ENCODE results near the gene CADM4.
"Not testable (repeated sequence)": the region's sequence is repeated elsewhere in the genome, so short reads cannot be mapped to it uniquely, and the experiment has no call there.

The CADM4 gene

DNA sequence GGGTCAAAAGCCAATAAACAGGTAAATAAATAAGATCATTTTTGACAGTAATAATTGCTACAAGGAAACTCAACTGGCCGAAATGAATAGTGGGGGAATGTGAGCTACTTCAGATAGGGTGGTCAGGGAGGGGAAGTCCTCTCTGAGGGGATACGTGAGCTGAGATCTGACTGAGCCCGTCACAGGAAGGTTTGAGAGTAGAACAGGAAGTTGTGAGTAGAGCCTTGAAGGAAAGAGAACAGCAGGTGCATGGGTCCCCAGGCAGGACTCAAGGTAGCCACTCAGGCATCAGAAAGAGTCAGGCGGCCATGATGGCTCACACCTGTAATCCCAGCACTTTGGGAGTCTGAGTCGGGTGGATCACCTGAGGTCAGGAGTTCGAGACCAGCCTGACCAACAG, 50.0 kb downstream of the CADM4 start:
- in situ Hi-C loops (cut with MboI; ENCODE audit: low sequenced_read_pairs) = no loop called here

DNA sequence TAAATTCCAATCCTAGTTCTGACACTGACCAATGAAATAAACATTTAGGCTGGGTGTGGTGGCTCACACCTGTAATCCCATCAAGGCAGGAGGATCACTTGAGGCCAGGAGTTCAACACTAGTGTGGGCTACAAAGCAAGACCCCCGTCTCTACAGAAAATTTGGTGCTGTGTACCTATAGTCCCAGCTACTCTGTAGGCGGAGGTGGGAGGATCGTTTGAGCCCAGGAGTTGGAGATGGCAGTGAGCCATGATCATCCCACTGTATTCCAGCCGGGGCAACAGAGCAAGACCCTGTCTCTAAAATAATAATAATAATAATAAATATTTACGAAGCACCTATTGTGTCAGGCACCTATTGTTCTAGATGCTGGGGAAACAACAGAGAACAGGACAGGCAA, 50.4 kb downstream of the CADM4 start:
- in situ Hi-C loops (cut with MboI; ENCODE audit: low sequenced_read_pairs) = no loop called here

DNA sequence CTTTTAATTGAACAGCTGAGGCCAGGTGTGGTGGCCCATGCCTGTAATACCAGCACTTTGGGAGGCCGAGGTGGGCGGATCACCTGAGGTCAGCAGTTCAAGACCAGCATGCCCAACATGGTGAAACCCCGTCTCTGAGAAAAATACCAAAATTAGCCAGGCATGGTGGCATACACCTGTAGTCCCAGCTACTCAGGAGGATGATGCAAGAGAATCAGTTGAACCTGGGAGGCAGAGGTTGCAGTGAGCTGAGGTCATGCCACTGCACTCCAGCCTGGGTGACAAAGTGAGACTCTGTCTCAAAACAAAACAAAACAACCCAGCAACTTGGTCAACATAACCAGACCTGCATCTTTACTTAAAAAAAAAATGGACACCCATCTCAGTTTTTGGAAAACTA, 52.6 kb downstream of the CADM4 start:
- in situ Hi-C loops (cut with MboI; ENCODE audit: low sequenced_read_pairs) = not testable (repeated sequence)

DNA sequence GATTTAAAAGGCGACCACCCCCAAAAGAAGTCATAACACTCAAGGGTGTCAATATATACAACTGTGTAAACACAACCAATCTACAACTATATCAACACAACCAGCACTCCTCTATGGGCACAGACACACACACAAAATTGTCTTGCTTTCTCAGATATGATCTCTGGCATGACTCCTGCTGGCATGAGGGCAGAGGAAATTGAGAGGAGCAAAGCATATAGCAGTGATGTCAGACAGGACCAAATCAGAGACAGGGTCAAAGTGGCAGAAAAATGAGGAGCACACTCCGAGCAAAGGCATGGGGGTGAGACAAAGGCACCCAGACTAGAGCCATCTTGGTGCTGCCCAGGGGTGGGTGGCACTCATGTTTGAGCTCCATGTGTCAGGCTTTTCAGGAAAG, 53.3 kb downstream of the CADM4 start:
- in situ Hi-C loops (cut with MboI; ENCODE audit: low sequenced_read_pairs) = no loop called here

DNA sequence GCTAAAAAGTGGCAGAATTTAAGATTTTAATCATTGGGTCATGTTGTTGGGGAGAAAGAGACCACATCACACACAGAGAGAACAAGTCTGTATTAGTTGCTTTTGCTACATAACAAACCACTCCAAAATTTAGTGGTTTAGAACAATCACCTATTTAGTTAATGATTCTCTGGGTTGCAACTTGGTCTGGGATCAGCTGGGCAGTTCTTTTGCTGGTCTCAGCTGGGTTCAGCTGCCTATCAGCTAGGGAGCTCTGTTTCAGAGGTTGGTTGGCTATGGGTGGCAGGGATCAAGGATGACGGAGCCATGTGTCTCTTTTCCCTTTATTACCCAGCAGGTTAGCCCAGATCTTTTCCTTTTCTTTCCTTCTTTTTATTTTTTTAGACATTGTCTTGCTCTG, 55.2 kb downstream of the CADM4 start:
- in situ Hi-C loops (cut with MboI; ENCODE audit: low sequenced_read_pairs) = no loop called here

DNA sequence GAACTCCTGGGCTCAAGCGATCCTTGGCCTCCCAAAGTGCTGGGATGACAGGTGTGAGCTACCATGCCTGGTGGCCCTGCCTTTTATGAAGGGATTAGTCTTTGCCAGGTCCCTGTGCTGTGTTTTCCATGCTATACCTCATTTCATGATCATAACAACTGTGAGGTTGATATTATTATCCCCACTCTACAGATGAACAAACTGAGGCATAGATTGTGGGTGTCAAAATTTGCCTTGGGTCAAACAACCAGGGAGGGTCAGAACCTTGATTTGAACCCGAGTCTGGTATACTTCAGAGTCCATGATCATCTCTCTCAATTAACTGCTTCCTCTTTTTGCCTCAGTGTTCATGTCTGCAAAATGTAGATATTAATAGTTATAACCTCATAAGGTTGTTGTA, 57.2 kb downstream of the CADM4 start:
- in situ Hi-C loops (cut with MboI; ENCODE audit: low sequenced_read_pairs) = no loop called here

DNA sequence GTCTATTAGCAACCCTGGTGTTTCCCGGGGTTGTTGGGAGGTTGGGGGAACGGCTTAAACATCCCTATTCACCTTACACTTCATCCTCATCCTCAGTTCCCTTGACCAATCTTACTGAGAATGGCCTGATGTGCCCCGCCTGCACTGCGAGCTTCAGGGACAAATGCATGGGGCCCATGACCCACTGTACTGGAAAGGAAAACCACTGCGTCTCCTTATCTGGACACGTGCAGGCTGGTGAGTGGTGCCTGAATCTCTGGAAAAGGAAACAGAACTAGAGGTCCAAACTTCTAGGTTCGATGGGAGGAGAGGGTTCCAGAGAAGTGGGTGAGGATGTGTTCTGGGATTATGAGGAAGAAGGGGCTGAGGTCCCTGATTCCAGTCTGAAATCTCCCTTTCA, 58.2 kb downstream of the CADM4 start:
- in situ Hi-C loops (cut with MboI; ENCODE audit: low sequenced_read_pairs) = no loop called here

DNA sequence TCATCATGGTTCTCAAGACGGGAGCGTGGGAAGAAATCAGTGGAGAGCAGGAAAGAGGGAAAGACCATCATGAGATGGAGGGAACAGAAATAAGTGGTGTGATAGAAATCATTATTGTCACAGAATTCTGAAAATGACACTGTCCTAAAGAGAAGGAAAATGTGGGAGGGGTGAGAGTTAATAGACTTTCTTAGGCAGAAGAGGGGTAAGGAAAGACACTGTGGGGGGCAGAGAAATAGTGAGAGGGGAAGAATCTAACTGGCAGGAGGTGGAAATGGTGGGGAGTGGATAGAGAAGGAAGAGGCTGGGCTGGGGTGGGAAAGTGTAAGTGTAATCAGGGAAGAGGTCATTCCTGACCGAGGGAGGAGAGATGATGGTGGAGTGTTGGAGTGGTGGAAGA, 60.9 kb downstream of the CADM4 start:
- in situ Hi-C loops (cut with MboI; ENCODE audit: low sequenced_read_pairs) = no loop called here

DNA sequence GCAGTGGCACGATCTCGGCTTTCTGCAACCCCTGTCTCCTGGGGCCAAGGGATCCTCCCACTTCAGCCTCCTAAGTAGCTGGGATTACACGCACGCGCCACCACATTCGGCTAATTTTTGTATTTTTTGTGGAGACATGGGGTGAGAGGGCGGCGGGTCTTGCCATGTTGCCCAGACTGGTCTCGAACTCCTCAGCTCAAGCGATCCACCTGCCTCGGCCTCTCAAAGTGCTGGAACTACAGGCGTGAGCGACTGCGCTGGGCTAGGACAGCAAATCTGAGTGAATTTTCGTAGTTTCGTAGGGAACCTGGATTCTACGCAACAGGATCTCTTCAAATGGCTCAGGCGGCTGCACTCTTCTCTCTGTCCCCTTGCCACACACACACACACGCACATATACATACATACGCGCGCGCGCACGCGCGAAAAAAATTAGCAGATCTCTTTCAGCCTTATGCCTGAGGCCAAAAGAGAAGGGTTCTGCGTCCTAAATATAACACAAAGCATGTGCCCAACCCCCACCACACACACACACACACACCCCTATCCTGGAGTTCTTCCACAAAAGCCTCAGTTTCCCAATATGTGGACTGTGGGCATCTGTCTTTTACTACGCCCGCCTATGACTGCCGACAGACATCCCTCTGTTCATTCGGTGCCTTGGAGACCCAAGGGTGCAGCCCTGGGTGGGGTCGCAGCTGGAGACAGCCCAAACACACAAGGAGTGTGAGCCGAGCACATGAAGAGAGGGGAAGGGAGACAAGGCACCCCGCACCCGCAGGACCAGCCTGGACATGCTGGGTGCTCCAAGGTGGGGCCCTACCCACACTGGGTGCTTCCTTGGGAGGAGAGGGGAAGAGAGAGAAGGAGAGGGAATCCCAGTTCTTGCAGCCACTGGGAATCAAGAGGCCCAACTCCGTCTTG, 63.4 kb downstream of the CADM4 start:
- in situ Hi-C loops (cut with MboI; ENCODE audit: low sequenced_read_pairs) = no loop called here

DNA sequence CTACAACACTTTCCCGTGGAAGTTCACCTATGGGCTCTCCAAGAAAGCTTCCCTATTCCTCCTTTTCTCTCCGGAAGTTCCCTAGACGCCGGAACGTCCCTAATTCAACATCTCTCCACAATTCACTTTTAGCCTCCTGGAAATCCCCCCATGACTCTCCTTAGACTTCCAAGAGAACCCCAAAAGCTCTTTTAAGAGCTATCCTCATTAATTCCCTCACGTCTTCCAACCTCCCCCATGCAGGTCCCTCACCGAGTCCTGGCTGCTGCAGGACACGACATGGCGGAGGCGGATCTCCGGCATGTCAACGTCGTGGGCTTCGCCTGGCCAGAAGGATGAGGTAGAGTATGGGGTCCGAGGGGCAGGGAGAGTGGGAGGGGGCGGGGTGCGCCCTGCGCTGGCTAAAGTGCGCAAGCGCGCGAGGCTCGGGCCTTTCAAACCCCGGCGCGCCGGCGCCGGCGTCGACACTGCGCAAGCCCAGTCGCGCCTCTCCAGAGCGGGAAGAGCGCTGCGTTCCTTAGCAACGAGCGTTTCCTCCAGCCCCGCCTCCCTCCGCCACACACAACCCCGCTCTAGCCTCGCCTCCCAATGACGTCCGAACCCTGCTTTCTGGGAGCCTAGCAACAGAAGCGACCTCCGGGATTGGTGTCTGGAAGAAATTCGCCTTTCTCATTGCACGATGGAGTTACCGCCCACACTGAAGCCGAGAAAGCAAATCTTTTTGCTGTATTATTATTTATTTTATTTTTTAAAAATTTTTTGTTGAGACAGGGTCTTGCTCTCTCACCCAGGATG, 64.3 kb downstream of the CADM4 start, which contains the start of the genes PINLYP and XRCC1:
Gene PINLYP (plus strand): TSS at position 646 of the 795 bp plus-strand sequence. CDS start 1,391 bp downstream, outside the sequence.
Gene XRCC1 (minus strand): TSS at position 372 of the 795 bp plus-strand sequence. CDS start 69 bp downstream, at position 303.
- in situ Hi-C loops (cut with MboI; ENCODE audit: low sequenced_read_pairs) = no loop called here

DNA sequence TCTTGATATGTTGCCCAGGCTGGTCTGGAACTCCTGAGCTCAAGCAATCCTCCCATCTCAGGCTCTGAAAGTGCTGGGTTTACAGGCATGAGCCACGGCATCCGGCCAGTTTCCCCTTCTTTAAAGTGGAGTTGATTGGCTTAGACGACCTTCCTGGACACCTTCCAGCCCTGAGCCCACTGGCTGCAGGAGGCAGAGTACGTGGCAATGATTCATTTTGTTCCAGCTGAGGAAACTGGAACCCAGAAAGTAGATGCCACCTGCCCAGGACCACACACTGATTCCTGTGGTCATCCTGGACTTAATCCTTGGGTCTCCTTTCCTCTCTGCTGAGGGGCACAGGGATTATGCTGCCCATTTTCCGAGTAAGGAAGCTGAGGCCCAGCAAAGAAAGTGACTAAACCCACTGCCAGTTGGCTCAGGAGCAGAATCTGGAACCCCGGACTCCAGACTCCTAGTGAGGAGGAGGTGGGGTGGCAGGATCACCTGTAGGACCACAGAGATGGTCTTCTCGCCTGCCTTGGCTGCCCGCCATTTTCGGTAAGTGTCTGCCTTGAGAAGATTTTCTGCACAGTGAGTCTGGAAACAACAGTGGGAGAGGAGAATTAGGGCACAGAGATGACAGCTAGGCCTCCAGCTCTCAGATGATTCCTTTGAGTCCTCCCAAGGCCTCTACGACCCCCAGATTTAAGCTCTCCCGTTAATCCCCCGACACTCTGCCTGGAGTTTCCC, 65.1 kb downstream of the CADM4 start:
- in situ Hi-C loops (cut with MboI; ENCODE audit: low sequenced_read_pairs) = no loop called here

Data from HL-60/S4 treated with phorbol 12-myristate 13-acetate at 8.2 ng/mL for 4 days and 3 days (cell line).